DOHH2 (cell line): ENCODE measurements around the gene RSBN1L.

ENCODE experiments used
- EZH2phosphoT487 ChIP-seq: fragments of 200-600 bp; sonication (generic); IDR thresholded peaks from 2 replicates; pipeline ENCODE4 v1.6.1; 2017; ENCODE audit warnings: borderline replicate concordance, mild to moderate bottlenecking, antibody characterized with exemption, low read length, moderate library complexity, mixed read lengths
- TF ChIP-seq, protein P1 (sequence below): fragments of 200-600 bp; sonication (generic); IDR thresholded peaks from one replicate; pipeline ENCODE4 v1.5.1; 2014; ENCODE audit warnings: antibody characterized with exemption, mild to moderate bottlenecking, low read depth, low read length; ENCODE audit not compliant: poor library complexity, severe bottlenecking

DNA sequence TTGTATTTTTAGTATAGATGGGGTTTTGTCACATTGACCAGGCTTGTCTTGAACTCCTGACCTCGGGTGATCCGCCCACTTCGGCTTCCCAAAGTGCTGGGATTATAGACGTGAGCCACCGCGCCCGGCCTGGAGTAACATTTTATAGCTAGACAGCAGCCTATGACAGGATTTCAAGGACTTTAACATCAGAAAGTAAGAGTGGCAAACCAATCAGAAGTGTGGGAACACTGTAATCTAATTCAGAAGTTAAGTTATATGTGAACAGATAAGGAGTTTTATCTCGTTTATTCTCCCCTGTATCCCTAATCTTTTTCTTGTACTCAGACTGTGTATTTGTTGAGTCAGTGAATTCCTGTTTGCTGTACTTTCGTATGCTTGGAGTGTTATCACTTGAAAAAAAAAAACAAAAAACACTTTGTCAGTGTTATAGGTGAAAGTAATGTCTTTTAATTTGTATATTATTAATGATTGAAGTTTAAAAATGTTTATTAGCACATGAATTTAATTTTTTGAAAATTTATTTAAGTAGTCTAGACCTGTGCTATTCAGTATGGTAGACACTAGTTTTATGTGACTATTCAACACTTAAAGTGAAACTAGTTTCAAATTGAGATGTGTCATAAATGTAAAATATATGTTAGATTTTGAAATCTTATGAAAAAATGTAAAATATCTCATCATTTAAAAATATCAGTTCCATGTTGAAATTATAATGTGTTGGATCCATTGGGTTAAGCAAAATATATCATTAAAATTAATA, 38.6 kb downstream of the RSBN1L start:
- TF ChIP-seq, protein P1, sequence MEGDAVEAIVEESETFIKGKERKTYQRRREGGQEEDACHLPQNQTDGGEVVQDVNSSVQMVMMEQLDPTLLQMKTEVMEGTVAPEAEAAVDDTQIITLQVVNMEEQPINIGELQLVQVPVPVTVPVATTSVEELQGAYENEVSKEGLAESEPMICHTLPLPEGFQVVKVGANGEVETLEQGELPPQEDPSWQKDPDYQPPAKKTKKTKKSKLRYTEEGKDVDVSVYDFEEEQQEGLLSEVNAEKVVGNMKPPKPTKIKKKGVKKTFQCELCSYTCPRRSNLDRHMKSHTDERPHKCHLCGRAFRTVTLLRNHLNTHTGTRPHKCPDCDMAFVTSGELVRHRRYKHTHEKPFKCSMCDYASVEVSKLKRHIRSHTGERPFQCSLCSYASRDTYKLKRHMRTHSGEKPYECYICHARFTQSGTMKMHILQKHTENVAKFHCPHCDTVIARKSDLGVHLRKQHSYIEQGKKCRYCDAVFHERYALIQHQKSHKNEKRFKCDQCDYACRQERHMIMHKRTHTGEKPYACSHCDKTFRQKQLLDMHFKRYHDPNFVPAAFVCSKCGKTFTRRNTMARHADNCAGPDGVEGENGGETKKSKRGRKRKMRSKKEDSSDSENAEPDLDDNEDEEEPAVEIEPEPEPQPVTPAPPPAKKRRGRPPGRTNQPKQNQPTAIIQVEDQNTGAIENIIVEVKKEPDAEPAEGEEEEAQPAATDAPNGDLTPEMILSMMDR: no peak
- no peak for TF ChIP-seq EZH2phosphoT487
